CD4-positive, alpha-beta T cell treated with Interferon alpha-2 for 1 hour (primary cell): Measurements from ENCODE around the gene GRM7.
"Not testable (repeated sequence)": the region's sequence is repeated elsewhere in the genome, so short reads cannot be mapped to it uniquely, and the experiment has no call there.

Experiments used
- DNase-seq, 2 donors: peaks; one replicate each; pipeline ENCODE4 v3.0.0-alpha.2; 2020 to 2022

Gene GRM7

DNA sequence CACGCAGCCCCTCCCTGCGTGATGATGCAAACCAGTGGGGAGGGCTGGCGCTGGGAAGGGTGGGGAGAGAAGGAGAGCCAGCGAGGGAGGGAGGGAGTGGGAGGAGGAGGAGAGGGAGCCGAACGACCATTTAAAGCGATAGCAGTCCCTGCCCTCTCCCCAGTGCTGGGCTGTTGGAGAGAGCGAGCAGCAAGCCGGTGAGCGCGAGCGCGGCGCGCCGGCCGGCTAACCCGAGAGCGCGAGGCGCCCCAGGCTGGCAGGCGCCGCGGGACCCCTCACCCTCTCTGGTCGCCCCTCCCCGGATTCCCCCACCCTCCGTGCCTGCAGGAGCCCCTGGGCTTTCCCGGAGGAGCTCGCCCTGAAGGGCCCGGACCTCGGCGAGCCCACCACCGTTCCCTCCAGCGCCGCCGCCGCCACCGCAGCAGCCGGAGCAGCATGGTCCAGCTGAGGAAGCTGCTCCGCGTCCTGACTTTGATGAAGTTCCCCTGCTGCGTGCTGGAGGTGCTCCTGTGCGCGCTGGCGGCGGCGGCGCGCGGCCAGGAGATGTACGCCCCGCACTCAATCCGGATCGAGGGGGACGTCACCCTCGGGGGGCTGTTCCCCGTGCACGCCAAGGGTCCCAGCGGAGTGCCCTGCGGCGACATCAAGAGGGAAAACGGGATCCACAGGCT, at the start of gene GRM7:
Gene GRM7 (plus strand): TSS at position 162 of the 671 bp plus-strand sequence.
- no peak for DNase-seq

DNA sequence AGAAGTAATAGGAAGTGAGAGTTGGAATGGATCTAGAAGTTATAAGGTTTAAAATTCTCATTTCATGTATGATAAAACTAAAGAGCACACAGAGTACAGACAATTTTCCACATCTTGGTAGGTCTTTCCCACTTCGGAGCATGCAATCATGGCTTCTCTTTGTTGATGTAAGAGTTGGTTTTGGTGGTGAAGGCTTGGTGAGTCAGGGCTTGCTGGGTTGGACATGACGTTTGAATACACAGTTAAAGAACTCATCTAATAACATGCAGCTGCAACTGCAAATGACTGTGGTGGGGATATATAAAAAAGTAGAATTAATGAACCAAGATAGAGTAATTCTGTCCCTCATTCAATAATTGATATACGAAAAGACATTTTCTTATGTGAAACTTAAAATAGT, 39.5 kb upstream of the GRM7 start:
- DNase-seq = no peak

DNA sequence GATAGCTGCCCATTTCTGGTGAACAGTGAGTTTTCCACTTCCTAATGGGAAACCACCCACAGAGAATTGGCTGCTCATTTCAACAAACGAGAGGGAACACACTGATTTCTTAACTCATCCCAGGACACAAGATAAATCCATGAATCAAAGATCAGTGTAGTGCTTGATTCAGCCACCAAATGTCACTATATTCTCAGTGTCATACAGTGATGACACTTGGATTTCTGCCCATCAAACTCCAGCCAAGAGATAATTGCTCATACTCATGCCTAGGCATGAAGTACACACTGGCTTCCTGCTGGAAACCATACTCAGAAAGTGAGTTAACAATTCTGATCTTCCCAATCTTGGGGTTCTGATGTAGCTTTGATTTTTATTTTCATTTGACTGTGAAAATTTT, 35.4 kb upstream of the GRM7 start:
- no peak for DNase-seq

DNA sequence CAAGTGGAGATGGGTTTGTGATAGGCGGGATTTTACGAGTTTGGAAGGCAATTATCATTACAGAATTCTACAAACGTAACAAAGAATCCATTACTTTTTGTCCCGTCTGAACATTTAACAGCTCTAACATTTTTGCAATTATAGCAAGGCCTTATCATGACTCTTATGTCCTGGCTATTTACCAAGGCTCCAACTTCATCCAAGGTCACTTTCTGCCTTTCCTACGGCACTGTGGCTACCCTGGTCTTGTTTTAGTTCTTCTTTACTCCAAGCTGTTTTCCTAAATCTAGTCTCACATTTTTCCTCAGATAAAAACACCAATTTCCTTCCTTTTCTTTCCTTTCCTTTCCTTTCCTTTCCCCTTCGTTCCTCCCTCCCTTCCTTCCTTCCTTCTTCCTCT, 33.5 kb upstream of the GRM7 start:
- DNase-seq = no peak

DNA sequence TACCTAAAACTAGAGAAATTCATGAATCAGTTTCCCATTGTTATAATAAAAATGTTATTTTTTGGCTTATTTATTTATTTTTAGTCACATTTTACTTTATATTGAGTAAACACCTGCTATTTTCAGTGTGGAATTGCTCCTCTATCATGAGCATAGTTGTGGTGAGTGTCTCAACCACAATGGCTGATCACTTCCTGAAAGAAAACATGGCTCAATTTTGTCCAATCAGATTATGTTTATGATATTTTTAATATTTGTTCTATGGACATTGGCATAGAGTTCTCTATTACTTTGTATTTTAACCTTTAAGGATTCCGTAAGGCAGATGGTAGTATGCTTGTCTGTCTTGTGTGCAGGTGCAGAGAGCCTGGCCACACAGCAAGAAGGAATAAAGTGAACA, 16.2 kb upstream of the GRM7 start:
- DNase-seq = no peak

DNA sequence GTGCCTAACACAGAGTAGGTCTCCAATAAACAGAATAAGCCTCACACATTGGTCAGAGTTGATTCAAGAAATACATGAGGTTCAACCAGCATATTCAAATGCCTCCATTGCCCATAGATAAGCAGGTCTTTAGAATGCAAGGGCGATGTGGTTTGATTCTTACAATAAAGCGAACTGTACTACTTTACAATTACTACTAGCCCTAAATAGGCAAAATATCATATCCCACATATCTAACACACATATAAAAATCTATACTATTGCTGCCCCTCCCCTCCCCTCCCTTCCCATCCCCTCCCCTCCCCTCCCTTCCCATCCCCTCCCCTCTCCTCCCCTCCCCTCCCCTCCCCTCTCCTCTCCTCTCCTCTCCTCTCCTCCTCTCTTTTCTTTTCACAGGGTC, 6.7 kb upstream of the GRM7 start:
- DNase-seq = no peak

DNA sequence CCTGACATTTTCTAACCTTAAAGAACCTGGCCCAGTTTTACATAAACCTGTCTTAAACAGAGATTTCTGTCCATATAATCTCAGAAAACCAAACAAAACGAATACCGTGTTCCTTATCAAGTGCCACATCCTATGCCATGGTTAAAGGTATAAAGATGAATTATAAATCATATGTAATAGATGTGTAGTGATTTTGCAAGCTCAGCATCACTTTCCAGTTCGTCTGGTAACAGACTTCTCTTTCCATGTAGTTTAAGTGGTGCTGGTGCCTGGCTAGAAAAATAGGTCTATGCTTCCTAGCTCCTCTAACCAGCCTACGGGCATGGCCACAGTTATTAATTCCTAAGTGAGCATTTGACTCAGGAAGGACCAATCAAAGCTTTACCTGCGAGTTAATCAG, 3.4 kb upstream of the GRM7 start:
- no peak for DNase-seq

DNA sequence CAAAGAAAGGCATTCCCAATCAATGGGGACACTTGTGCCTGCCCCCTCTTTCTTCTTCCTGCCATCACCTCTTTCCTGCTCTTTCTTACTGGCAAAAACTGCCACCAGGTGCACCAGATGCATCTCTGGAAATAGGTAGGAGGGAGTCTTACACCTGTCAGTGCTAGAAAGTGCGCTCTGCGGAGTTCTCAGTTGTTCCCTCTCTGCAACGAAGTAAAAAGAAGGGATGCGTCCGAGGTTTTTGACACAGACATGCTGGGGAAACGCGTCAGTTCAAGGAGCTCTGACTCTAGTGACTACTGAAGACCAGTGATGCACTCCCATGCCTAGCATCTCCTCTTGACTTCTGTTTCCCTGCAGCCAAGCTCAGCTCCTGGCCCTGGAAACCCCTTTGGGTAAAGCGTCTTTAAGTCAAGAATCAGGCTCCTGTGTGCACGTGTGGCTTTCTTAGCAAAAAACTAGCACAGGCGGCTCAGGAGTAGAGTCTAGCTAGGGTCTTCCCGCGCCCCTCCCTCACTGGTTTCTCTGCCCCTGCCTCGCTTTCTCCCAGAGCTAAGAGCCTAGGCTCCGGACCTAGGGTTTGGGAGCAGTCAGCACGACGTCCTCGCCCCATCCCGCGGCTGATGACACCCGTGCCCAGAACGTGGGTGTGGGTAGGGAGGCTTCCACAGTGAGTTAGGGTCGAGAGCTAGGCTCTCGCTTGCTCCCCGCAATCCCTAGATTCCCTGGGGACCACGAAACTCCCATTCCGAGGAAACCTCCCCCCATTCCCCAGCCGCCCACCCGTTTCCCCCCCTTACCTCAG, 564 bp upstream of the GRM7 start:
- no peak for DNase-seq

DNA sequence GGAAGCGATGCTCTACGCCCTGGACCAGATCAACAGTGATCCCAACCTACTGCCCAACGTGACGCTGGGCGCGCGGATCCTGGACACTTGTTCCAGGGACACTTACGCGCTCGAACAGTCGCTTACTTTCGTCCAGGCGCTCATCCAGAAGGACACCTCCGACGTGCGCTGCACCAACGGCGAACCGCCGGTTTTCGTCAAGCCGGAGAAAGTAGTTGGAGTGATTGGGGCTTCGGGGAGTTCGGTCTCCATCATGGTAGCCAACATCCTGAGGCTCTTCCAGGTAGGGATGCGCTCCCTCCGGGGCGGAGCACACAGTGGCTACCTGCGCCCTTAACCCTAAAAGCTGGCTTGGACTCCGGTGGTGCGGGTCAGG, 698 bp downstream of the GRM7 start:
- no peak for DNase-seq

DNA sequence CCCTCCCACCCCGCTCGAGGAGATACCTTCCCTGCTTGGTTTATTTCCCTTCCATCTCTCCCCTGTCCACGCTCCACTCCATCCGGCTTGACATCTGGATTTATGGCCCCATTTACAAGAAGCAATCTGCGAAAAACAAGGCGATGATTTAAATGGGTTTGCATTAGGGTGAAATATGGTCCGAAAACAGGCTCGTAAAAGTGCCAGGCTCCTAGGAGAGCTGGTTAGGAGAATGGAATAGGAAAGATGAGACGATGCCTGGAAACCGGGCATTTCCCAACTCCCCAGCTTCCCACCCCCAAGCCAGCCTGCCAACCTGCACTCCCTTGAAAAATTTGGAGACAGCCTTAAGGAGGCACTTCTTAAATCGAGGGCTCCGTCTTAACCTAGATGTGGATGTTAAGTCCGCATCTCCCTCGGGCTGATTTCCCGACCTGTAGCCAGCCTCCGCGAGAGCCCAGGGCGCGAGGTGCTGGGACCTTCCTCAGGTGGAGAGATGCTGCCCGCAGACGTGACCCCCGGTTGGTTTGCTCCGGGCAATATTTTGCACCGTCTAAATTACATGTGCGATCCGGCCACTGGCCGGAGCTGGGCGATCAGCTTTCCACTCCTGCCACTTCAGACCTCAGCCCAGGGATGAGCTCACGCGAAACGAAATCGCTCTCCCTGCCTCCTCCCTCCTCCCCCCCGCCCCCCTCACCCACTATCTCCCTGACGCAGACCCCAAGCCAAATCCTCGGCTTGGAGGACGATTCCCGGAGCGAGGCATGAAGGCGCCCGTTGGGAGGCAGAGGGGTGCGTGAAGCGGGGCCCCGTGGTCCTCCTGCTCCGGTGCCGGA, 1.3 kb downstream of the GRM7 start:
- no peak for DNase-seq

DNA sequence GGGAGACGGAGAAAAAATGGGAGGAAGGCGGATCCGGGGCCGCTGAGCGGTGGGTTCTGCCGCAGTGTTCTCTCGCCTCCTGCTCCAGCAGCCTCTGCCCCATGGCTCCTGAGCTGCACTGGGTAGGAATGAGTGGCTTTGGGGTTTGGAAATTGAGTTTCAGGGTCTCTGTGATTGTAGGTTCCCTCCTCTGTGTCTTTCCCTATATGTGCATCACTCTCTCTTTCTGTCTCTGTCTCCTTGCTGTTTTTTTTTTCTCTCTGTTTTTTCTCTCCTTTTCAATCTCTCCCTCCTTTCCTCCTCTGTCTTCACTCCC, 1.9 kb downstream of the GRM7 start:
- no peak for DNase-seq

DNA sequence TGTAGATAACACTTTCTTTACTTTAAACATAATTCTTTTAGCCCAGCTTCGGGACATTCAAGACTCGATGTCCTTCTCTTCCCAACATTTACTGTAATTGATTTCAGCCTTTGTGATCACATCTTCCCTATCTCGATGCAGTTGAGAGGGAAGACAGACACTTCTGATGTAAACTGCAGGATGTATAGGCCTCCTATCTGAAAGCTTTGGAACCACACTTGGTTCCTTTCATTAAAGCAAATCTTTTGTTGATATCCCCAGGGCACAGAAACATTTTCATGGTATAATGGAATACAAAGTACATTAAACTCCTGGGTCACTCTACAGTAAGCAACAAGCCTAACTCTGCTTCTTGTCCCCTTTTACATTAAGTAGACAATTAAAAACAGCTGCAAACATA, 6.4 kb downstream of the GRM7 start:
- no peak for DNase-seq

DNA sequence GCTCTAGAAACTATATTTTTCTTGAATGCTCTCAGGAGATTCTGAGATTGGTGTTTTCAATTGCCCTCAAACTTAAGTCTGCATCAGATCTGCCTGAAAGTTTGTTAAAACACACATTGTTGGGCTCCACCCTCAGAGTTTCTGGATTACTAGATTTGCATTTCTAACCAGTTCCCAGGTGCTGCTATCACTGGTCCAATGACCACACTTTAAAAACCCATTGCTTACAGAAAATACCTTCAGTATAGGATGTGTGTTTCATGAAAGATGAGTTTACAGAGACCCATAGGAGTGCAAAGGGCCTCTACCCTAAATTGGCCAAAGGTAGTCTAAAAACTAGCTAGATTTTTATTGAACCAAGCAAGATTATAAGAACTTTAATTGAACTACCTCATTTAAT, 17.8 kb downstream of the GRM7 start:
- no peak for DNase-seq

DNA sequence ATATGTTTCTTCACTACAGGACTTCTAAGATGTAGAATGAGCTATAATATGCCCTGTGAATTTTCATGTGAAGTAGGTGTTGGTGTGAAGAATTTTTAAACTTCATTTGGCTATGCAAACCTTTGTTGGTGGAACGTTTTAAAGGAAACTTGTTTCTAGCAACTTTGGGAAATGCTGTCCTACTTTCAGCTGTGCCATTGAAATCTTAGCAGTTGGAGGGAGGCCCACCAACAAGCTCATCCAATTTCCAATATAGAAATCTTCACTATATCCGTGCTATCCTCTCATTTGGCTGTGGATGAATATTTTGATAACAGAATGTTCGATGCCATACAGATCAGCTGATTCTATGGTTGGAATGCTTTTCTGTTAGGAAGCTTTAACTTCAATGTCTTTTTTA, 51.3 kb downstream of the GRM7 start:
- no peak for DNase-seq

DNA sequence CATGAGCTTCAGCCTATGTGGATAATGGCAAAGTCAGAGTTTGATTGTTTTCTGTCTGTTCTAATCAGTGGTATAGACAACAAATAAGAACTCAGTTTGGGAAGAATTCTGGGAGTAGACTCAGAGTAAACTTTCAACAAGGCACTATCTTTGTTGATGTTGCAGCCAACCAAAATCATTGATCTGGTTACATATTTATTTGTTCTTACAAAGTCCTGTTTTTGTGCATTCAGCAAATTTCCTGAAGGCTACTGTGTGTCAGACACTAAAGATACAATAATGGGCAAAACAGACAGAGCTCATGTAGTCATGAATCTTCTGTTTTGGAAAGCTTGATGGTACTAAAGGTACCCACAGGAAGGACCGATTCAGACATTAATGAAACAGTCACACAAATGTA, 55.0 kb downstream of the GRM7 start:
- no peak for DNase-seq

DNA sequence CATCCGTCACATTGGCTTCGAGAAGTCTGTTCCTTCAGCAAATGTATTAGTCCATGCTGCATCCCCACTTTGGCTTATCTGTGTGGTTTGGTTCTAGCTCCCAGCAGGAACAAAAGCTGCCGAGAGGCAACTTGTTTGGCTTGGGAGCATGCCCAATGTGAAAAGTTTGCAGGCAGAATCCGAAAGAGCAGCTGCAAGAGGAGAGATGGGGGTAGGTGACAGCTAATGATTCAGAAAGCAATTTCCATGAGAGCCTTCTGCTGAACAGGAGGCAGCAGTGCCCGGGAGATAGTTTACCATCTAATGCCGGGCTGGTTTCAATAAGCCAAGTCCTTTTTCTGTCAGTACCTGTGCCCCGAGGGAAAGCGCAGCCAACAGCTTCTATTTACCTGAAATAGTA, 60.2 kb downstream of the GRM7 start:
- no peak for DNase-seq

DNA sequence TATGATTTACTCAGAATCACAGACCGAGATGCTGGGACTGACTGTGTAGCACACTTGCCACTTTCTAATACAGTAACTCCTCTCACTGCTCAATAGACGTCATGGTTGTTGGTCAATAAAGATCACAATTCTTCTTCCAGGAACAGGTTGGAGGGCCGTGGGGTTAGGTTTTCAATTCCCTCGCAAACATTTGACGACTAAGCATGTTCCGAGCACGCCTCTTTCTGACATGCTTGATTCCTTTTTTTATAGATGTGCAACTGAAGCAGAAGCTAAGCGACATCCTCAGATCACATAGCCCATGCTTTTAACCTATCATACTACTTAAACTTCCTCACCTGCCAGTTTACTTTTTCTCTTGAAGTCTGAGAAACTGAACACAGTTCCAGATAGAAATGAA, 61.0 kb downstream of the GRM7 start:
- no peak for DNase-seq

DNA sequence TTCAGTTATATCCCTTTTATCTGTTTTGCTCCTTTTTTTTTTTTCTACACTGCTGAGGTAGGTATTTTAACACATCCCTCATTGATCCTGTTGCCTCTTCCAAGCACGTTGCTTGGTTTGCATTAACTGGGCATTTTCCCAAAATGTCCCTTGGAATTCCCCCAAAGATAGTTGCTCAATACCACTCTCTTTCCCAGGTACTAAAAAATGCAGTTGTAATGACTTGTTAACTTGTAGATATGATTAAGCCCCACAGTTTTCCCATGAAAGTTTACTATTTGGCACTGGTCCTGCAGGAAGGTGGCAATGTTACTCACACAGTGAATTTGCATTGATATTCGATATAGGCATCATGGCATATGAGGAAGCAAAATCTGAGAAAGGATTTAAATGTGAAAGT, 67.1 kb downstream of the GRM7 start:
- no peak for DNase-seq

DNA sequence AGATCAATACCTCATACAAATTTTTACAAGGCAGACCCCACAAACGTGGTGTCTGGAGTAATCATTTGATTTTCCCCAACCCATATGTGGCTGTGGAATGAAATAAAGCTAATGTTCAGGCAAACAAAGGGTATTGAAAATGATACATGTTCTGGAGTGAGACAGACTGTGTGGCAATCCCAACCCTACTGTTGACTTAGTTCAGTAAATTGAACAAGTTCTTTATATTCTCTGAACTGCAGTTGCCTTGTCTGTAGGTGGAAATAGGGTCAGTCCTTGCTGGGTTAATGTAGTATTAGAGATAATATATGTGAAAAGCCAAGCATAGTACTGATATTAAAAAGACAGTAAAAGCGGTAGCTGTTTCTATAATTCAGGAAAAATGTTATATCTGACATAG, 69.0 kb downstream of the GRM7 start:
- DNase-seq = no peak

DNA sequence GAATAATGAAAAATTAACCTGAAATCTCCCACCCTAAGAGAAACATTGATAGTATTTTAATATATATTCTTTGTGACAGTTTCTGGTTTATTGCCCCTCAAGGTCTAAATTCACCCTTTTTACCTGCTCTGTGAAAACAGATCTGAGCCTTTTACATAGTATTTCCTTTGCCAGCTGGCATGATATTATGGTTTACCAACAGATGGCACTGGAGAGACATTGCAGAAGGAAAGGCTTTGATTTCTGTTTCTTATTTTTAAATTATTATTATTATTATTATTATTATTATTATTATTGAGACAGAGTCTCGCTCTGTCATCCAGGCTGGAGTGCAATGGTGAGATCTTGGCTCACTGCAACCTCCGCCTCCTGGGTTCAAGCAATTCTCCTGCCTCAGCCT, 74.5 kb downstream of the GRM7 start:
- not testable (repeated sequence) for DNase-seq

DNA sequence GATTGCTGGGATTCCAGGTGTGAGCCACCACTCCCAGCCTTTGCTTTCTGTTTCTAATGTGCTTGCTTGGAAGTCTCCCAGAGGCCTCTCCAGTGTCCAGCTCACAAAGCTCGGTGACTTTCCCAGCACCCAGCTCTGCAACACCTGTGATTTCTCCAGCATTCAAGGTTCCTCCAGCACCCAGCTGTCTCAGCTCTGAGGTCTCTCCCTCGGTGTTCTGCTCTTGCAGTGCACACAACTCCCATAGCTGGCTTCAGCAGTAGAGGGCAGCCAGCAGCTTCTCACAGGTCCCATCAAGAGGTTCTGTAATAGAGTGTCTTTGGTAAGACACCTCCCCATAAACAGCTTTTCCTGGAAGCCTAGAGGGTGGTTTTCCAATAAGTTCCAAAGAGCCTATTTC, 75.1 kb downstream of the GRM7 start:
- DNase-seq = no peak

DNA sequence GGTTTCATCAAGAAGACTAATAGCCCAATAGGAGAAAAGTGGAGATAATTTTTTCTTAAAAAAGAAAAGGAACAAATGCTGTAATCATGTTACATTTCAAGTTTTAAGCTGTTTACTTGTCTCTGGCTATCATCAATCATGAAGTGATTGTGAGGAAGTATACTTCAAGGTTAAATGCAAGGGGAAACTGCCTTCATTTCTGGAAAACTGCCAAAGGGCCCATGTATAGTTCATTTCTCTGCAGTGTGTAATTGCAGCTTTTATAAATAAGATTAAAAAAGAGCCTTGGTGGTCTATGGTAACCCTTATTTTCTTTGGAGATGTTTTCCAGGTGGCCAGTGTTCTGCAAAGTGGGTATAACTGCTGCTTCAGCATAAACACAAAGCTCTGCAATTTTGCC, 101.9 kb downstream of the GRM7 start:
- DNase-seq = no peak

DNA sequence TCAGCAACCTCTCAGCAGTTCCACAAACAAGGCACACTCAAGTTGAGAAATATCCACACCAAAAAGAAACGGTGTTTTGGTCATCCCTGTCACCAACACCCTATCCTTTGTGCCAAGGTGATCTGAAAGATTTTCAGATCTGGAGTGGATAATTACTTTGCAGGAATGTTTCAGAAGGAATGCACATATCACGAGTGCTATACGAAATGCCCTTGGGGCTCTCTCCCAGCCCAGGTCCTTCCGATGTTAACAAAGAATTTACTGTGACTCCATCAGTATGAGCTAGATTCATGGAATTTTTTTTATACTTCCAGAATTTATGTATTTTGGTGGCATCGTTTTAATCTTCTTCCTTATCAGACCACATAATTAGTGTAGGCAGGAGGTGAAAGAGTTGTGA, 105.0 kb downstream of the GRM7 start:
- DNase-seq = no peak

DNA sequence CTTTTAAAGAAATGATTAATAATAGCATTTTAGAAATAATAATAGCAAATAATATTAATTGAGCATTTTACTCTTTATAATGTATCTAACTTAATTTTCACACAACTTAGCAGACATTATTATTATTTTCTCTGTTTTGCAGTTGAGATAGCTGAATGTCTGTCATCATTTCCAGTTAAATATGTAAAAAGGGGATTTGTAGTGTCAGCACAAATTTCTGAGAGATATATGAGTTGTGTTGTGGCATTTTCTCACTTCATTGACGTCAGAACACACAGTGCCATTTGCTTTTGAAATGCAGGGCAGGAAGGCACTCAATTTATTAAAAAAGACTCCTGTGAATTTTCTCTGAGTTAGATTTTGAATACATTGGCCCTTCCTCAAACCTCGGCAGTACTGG, 111.0 kb downstream of the GRM7 start:
- DNase-seq = no peak
